Dermis microvascular lymphatic vessel endothelial cell (primary cell): ENCODE measurements around the gene MTERF2. TPM values are rescaled to one million over a fixed set of nuclear protein-coding genes. Genes with fewer than 3 reads are reported as not detected.

ENCODE experiments used
- DNase-seq, 2 donors: peaks; one replicate each; pipeline versions ENCODE4 v3.0.0 to v3.0.0-alpha.2; 2010; ENCODE audit warnings: low read depth in 2 of 2
- total RNA-seq: library from RNA; depleted of rRNA; stranded (reverse); fragments of >200 nt; gene quantifications from 2 replicates; pipeline ENCODE4 v1.2.1, GENCODE V29; 2014

MTERF2 gene
- total RNA-seq, 1 donor from 2014 or later: 4.0 TPM

DNA sequence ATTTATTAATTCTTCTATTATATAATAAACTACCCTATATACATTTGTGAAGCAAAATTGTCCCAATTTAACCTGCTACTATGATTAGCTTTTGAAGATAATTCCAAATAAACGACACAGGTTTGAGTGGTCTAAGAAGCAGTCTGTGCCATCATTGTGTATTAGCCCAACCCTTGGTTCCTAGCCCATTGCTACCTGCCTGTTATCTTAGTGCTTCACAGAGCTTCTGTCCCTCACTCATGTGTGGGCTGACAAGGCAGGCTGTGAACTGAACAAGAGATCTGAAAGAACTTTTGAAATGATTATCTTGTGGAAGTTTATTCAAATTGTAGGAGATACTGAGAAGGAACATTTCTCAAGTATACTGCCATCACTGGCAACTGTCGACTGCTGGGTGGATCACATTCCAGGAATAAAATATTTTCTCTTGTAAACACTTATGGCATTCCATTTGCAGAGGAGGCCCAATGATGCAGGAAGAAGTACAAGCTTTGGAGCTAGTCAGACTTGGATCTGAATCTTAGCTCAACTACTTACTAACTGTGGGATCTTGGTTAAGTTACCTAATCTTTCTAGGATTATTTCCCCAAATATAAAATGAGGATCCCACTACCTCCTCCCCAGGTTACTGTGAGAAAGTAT, 7.8 kb upstream of the MTERF2 start:
- no peak for DNase-seq

DNA sequence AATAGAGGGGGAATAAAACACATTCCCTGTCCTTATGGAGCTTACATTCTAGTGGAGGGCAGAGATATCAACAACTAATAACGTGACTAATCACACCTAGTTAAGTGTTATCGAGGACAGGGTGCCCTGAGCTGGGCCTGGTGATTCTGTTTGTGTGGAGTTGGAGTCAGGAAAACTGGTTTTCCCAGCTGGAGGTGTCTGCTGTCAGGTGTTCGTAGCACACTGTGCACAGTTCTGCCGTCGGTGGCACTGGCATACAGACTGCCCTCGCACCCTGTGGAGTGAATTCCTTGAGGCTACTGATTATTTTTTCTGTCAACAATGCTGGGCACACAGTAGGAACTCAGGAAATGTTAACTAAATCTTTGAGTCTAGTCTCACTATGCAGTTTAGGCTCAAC, 900 bp upstream of the MTERF2 start:
- no peak for DNase-seq

DNA sequence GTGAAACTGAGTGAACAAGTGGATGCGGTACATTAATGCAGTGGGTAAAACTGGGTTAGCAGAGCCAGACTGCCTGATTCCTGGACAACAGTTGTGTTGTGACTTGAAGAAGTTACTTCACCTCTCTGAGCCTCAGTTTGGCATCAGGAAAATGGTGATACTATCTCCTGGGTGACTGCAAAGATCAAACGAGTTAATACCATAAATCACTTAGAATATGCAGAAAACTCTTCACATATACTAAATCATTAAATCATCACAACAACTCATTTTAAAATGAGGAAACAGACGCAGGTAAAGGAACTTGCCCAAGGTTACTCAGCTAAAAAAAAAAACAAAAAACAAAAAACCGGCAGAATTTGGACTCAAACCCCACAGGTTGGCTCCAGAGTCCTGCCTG, 811 bp downstream of the MTERF2 start:
- no peak for DNase-seq

DNA sequence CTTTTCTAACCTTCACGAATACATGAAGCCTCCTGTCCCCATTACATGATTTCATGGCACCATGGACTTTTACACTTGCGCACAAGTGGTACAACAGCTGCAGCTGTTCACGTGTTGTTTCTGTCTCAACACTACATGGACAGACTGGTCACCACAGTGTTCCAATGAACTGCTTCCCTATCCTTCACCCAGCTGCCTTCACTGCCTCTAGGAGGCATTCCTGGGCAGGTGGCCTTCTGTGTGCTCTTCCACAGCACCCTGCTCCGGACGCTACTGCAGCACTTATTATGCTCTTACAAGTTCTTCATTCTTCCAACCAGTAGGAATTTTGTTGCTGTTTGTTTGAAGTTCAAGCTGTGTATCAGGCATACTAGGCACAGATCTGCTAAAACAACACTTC, 1.5 kb downstream of the MTERF2 start:
- no peak for DNase-seq

DNA sequence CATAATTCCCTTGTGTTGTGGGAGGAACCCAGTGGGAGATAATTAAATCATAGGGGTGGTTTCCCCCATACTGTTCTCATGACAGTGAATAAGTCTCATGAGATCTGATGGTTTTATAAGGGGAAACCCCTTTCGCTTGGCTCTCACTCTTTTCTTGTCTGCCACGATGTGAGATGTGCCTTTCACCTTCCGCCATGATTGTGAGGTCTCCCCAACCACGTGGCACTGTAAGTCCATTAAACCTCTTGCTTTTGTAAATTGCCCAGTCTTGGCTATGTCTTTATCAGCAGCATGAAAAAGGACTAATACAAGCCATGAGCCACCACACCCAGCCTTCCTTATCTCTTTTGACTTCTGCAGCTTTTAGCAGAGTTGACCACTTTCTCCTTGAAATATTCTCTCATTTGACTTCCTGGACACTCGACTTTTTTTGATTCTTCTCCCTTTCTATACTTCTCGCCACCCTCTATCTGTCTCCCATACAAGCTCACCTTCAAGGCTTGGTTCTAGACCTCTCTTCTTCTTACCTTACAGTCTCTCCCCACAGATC, 2.3 kb downstream of the MTERF2 start:
- DNase-seq: no peak

DNA sequence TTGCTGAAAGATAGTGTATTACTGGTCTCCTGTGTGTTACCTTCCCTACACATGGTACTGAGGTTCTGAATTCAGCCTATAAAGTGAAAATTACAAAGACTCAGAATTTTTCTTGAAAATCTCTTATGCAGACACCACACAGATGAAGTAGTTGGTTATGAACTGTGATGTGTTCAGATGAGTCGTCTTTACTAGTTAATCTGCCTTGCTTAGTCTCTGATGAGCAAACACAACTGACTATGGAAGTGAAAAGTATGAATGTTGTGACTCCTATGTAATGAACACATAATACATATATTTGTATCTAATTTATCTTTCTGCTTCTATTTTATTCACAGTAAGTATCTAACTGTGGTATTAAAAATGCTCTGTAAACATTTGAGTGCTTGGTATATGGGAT, 4.7 kb downstream of the MTERF2 start:
- no peak for DNase-seq

DNA sequence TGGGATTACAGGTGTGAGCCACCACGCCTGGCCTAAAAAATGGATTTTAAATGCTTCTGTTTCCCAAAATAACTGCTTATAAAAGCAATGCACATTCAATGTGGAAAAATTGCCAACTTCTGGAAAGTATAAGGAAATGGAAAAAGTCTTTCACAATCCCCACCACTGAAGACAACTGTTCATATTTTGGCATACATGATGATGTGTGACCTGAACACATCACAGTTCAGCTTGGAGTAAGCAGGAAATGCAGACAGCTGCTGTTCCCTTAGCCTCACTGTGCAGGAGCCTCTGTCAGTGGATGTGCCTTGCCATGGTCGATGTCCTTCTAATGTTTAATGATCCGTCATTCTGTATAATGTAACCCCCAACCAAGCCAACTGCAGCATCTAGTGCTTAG, 5.2 kb downstream of the MTERF2 start:
- peak in 1 of 2 donors; percentile 71 for DNase-seq

DNA sequence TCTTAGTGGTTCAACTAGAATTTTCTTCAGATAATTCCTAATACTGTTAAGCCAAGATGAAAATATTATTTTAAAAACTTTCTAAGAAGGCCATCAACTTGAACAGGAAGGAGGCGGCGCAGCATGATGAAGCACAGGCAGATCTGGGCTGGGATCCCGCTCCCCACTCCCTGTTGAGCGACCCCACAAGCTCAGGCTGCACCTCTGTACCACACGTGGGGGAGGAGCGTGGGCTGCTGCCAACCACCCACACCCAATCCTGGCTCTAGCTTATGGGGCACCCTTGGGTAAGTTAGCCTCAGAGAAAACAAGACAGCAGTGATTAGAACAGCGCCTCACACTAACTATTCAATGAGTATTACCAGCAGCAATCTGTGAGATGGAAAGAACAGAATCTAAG, 6.0 kb downstream of the MTERF2 start:
- no peak for DNase-seq

DNA sequence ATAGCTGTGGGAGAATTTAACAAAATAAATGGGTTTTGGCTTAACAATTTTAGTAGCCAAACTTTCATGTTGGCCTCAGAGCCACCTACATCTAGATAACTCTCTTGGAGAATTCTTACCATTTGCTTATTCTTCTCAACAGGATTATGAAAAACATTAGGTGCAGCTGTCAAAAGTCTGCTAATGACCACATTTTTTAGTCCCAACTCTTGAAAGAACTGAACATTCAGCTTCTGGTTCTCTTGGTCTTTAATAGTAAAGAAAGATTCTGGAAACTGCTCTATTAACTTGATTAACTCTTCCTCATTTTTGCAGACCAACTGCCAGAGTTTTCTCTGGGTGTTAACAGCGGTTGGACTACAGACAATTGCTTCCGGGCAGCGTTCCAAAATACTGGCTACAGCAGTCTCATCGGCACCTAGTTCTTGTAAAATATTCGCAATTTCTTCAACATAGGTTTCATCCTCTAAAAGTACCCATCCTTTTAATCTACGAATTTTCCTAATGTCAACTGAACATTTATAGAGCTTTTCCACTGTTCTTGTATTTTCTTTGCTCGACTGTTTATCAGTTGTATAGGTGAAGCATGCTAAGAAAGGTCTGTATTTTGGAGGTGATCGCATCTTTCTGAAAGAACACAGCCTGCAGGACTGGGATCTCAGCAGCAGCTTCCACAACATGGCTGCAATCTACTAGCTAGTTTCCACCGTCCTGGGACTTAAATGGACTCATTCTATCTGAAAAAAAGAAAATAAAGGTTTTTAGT, 8.7 kb downstream of the MTERF2 start:
- peak in 1 of 2 donors; percentile 62 for DNase-seq

DNA sequence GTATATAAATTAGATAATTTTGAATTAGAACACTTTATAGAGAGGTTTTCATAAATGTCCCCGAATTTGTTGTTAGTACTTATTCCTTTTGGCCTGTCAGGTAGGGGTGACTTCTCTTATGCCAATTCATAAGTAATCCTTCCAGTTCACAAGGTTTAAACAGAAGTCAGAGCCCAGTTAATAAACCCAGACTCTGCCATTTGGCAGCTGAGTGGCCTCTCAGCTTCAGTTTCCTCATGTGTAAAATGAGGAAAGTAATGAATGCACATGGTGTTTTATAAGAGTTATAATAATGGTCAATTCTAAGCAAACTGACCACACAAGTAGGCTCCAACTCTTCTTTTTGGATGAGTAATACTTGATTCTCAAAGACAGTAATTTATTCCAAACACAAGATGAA, 10.3 kb downstream of the MTERF2 start:
- no peak for DNase-seq

DNA sequence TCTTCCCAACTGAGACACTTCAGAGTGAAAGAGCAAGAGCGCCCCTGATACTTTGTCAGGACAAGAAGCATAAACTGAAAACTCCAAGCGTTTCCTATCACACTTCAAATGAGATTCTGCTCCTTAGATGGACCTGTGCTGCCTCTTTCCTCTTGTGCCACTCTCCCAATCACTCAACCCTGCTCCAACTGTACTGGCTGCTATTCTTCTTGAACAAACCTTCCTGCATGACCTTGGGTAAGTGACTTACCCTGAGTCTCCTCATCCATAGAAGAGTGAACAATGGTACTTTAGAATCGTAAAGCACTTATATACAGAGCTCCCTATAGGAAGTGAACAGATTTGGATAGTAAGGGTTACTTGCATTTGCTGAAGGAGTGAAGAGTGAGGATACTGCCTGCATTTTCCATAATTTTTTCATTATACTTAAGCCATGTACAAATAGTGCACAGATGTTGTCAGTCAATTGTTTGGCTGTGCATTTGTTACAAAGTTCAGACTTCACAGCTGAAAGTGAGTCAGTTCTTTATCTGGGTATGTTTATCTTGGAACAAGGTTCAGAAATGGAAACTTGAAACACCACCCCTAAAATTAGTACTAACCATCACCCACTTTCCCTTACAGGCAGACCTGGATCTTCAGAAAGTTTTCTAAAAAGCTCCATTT, 10.8 kb downstream of the MTERF2 start:
- peak; percentile 20 to 77 for DNase-seq

DNA sequence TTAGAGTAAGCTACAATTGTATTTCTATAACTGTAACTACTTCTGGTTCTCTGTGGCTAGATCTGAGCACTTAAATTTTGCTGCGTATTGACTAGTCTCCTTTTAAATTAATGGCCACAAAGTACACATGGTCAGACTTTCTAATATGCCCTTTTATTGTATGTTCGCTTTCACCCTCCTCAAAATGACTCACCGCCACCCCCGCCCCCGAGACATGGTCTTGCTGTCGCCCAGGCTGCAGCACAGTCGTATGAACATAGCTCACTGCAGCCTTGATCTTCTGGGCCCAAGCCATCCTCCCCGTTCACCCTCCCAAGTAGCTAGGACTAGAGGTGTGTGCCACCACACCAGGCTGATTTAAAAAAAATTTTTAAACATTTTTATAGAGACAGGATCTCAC, 11.8 kb downstream of the MTERF2 start:
- no peak for DNase-seq

DNA sequence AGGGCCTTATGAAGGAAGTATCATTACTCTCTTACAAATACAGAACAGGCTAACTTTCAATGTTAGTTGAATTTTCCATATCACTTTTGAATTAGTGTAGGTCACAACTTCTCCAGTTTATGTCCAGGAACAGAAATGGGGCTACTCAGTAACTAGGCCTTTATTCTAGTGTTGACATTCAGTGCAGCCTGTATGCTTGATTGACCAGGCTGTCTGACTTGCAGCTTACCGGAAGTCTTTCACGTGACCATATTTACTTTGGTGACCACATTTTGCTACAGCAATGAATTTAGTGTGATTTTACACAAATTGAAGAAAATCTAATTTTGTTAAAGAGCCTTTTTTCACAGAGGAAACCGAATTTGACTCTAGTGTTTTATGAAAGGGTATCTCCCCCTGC, 12.4 kb downstream of the MTERF2 start:
- no peak for DNase-seq

DNA sequence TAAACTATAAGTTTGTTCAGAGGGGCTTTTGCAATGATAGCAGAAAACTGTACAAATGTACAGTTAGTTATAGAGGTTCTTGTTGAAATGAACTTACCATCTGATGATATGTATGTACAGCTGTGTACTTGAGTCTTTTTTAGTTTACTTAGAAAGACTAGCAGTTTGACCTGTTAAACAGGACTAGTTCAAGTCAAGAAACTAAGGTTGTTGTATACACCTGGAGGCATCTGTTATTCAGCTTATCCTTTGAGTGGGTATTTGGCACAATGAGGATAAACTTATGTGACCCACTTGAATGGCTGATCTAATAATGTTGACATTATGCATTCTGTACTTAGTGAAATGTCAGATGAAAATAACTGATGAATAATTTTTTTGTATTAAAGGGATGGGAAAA, 13.4 kb downstream of the MTERF2 start:
- DNase-seq: no peak

DNA sequence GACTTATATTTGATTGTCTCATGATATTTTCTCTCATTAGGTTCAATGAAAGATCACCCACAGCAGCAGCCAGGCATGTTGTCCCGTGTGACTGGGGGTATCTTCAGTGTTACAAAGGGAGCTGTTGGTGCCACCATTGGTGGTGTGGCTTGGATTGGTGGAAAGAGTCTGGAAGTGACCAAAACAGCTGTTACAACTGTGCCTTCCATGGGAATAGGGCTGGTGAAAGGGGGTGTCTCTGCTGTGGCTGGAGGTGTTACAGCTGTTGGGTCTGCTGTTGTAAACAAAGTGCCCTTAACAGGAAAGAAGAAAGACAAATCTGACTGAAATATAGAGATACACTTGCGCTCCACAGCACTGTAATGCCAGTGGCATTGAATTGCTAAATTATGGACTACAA, 15.9 kb downstream of the MTERF2 start:
- DNase-seq: no peak

DNA sequence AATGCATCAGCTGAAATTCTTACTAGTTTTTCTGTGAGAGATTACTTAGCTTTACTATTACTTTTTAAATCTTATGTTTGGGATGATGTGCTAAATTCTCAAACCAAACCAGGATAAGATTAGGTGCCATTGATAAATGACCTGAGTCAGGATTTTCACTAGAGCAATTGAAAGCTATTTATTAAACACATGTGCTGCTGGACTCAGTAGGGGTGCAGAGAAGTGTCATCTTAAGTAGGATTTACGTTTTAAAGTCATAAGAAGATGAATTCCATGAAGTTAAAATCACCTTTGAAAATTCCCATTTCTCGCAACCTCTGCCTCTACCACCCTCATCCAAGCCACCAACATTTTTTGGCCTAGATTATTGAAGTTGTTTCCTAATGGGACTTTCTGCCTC, 22.4 kb downstream of the MTERF2 start:
- no peak for DNase-seq

DNA sequence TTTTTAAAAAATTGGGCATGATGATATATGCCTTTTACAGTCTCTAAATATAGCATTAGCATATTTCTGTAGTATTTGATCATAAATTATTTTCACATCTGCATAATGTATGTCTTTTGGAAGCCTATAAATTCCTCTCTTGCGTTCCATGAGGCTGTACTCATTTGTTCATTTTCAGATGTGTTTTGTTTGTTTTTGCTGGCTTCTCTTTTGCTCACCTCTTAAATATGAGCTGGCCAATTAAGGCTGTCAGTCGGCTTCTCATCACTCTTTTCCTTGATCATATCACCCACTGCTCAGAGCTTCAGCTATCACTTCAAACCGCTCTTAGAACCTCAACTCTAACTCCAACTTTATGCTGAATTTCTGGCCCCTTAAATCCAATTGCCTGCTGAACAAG, 24.7 kb downstream of the MTERF2 start:
- DNase-seq: no peak

DNA sequence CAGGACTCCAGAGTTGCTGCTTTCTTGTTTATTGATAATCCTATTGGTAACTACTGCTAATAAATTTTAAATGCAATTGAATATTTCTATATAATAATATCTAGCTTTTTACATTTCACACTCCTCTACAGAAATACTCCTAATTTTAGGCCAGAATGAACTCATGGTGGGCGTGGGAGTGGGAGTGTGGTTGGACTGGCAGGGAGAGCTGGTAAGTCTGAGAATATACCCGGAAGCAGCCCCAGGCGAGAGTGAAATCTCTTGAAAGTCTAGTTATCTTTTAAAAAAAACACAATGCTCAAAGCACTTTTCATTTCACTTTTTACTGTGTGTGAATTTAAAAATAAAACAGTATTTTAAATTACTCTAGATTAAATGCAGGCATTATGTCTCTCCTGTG, 26.5 kb downstream of the MTERF2 start:
- no peak for DNase-seq

DNA sequence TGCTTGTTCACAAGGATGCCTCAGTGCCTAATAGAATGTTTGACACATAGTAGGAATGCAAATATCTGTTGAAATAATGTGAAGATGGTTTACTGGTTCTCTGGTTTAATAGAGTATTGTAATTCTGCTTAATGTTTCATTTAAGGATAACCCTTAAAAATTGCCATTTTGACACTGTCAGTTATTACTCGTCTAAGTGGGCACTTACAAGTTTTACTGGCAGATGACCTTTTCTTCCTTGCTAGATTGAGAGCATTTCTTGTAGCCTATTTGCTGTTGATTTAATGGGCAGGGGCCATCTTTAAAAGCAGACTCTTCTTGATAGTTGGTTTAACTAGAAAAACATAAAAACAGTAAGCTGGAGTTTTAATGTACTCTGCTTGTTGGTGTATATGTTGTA, 29.4 kb downstream of the MTERF2 start:
- no peak for DNase-seq

DNA sequence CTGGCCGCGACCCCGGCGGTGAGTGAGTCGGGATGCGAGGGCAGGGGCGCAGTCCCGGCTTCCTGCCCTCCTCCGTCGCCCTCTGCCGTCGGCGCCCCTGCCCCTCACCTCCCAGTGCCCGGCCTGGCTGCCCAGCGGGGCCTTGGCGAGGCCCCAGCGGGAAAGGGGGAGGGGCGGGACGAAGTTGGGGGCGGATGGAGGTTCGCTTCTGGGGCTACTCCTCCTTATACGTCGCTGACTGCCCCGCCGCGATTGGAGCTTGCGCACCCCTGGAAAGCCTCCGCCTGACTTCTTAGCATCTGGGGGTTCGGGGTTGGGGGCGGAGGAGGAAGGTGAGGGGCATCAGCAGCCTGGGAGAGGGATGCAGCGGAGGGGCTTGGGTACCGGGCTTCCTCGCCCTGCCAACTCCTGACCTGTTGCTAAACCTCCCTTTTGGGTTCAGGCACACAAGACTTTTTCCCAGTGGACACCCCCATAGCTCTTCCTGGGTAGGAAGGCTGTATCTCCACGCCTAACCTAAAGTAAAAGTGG, 30.8 kb downstream of the MTERF2 start:
- peak in 1 of 2 donors; percentile 73 for DNase-seq

DNA sequence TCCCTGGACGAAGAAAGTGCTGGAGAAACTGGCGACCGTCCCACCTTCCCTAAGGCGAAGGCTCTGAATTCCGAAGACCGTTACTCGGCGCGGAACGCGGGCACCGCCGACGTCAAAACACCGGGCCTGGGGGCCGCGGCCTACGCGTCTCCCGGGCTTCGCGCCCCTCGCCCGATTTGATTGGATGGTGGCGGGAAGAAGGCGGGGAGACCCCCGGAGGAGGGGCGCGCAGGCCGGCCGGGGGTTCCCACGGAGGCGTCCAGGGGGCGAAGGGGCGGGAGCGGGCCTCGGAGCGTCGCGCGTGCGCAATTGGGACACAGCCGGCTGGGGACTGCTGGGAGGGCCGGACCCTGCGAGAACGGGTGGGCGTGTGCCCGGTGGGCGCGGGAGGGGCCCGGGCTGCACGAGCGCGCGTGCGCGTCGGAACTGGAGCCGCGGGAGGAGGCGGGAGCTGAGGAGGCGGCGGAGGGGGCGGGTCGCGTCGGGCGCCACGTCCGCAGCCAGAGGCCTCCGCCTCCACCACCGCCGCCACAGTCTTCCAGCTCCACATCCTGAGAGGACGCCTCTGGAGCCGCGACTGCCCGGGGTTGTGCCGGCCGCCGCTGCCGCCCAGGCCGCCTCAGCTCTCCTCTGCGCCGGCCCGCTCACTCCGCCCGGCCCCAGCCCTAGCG, 31.4 kb downstream of the MTERF2 start, which contains the start of gene TMEM263:
TMEM263 (plus strand) TSS at position 531 of the 671 bp plus-strand sequence. CDS start 11,210 bp downstream, outside the sequence.
- peak; percentile 88 to 98 for DNase-seq
